IPS-20b (cell line): Measurements from ENCODE around the gene ZNF239.
"Not testable (repeated sequence)": the region's sequence is repeated elsewhere in the genome, so short reads cannot be mapped to it uniquely, and the experiment has no call there.

Source experiments
- H3K27ac ChIP-seq: one replicate; pipeline ENCODE4 v1.5.1; 2013; ENCODE audit warnings: low read length
- H3K27me3 ChIP-seq: 2 replicates; pipeline ENCODE4 v1.6.1; 2013; ENCODE audit warnings: mild to moderate bottlenecking, low read length, inconsistent platforms; ENCODE audit not compliant: insufficient read depth
- H3K36me3 ChIP-seq: 2 replicates; pipeline ENCODE4 v1.6.1; 2013; ENCODE audit warnings: low read depth, mild to moderate bottlenecking, inconsistent platforms, low read length, moderate library complexity; ENCODE audit not compliant: insufficient read depth
- H3K4me1 ChIP-seq: 2 replicates; pipeline ENCODE4 v1.6.1; 2013; ENCODE audit warnings: mild to moderate bottlenecking, control low read depth, inconsistent platforms, low read length, moderate library complexity; ENCODE audit not compliant: insufficient read depth
- H3K4me3 ChIP-seq: 2 replicates; pipeline ENCODE4 v1.5.1; 2013; ENCODE audit warnings: mild to moderate bottlenecking, low read length, inconsistent platforms
- H3K9ac ChIP-seq: 2 replicates; pipeline ENCODE4 v1.6.1; 2013; ENCODE audit warnings: low read depth, mild to moderate bottlenecking, inconsistent platforms, low read length, moderate library complexity
- H3K9me3 ChIP-seq: 2 replicates; pipeline ENCODE4 v1.6.1; 2013; ENCODE audit warnings: mild to moderate bottlenecking, low read depth, low read length, inconsistent platforms; ENCODE audit not compliant: insufficient read depth

The ZNF239 gene

GRCh38 chr10:43576062-43576461 is 1.6 kb upstream of the ZNF239 start:
- Histone ChIP-seq H3K9ac (no peak overlapping the region), H3K27ac (no peak overlapping the region), H3K9me3 (peaks cover 8% of the 10 kb centered on the region)

DNA sequence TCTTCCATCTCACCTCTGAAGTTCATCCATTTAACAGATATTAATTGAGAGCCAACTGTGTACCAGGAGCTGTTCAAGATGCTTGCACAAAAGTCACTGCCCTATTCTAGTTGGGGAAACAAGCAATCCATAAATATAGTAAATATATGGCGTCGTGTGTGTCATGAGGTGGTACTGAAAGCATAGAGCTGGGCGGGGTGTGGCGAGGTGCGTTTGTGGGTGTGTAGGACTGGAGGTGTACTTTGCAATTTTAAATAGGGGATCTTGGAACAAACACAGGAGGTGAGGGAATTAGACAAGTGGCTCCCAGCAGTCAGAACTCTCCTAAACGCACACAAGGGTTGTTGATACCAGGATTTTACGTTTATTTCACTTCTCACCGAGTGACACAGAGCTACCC is 490 bp upstream of the ZNF239 start:
- H3K9me3 ChIP-seq: peaks cover 8% of the 10 kb centered on the region
- no peak overlapping the region for H3K27ac ChIP-seq
- peaks cover 4% of the 10 kb centered on the region; the same call in 1 of the 2 replicates for H3K4me1 ChIP-seq
- no peak overlapping the region for H3K9ac ChIP-seq
- H3K4me3 ChIP-seq: peak overlapping the region; percentile 79; the same call in 1 of the 2 replicates
- peaks cover 31% of the 10 kb centered on the region for H3K27me3 ChIP-seq
- peaks cover 12% of the 10 kb centered on the region for H3K36me3 ChIP-seq

More at GRCh38 chr10:43576062-43576461, 1.6 kb upstream of the ZNF239 start:
- peaks cover under 1% of the 10 kb centered on the region; the same call in 1 of the 2 replicates for H3K36me3 ChIP-seq
- H3K4me1 ChIP-seq: peaks cover 4% of the 10 kb centered on the region; the same call in 1 of the 2 replicates
- H3K4me3 ChIP-seq: no peak overlapping the region
- H3K27me3 ChIP-seq: peaks cover 31% of the 10 kb centered on the region

GRCh38 chr10:43573250-43574000 is 991 bp downstream of the ZNF239 start:
- Histone ChIP-seq H3K9me3 (peaks cover 8% of the 10 kb centered on the region), H3K27me3 (peaks cover 31% of the 10 kb centered on the region), H3K9ac (peak overlapping the region; percentile 76; the same call in 1 of the 2 replicates), H3K36me3 (peaks cover 26% of the 10 kb centered on the region), H3K4me1 (peaks cover 4% of the 10 kb centered on the region; the same call in 1 of the 2 replicates), H3K27ac (no peak overlapping the region), H3K4me3 (peak overlapping the region; percentile 79)

- H3K27me3 ChIP-seq: peaks cover 30% of the 10 kb centered on the region
- H3K9me3 ChIP-seq: peaks cover 7% of the 10 kb centered on the region
- H3K4me3 ChIP-seq: no peak overlapping the region
- no peak overlapping the region for H3K27ac ChIP-seq
- H3K36me3 ChIP-seq: peaks cover 44% of the 10 kb centered on the region
- H3K4me1 ChIP-seq: peaks cover 4% of the 10 kb centered on the region; the same call in 1 of the 2 replicates
- H3K9ac ChIP-seq: no peak overlapping the region
Observed at GRCh38 chr10:43570971-43571370, 3.4 kb downstream of the ZNF239 start.

DNA sequence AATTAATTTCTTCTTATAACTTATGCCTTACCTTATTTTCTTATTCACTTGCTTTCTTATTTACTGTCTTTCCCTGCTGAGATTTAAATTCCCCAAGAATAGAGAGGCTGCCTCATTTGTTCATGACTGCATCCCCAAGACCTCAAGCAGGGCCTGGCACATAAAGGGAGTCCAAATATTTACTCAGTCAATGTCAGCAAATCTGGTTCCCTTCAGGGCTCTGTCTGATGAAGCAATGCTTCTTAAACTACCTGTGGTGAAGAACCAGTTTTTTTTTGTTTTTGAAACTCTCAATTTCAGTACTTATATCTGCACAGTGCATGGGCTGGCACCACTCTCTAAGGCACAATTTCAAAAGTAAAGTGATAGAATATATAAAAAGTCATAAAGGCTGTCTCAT is 4.7 kb downstream of the ZNF239 start:
- H3K36me3 ChIP-seq: peaks cover 47% of the 10 kb centered on the region
- peaks cover 4% of the 10 kb centered on the region; the same call in 1 of the 2 replicates for H3K4me1 ChIP-seq
- no peak overlapping the region for H3K27ac ChIP-seq
- H3K9ac ChIP-seq: no peak overlapping the region
- peaks cover under 1% of the 10 kb centered on the region for H3K9me3 ChIP-seq
- H3K4me3 ChIP-seq: no peak overlapping the region
- H3K27me3 ChIP-seq: peaks cover 17% of the 10 kb centered on the region

- Histone ChIP-seq H3K27ac (no peak overlapping the region), H3K9ac (no peak overlapping the region), H3K9me3 (peaks cover 82% of the 10 kb centered on the region), H3K27me3 (no peaks in the 10 kb centered on the region), H3K4me3 (no peak overlapping the region; the same call in 1 of the 2 replicates), H3K36me3 (peaks cover 51% of the 10 kb centered on the region), H3K4me1 (no peaks in the 10 kb centered on the region)
Observed at GRCh38 chr10:43557214-43557613, 17.2 kb downstream of the ZNF239 start.

- not testable (repeated sequence) for H3K4me1 ChIP-seq, H3K36me3 ChIP-seq, H3K27ac ChIP-seq, H3K9ac ChIP-seq, H3K4me3 ChIP-seq, H3K27me3 ChIP-seq
- peaks cover 47% of the 10 kb centered on the region for H3K9me3 ChIP-seq
Observed at GRCh38 chr10:43543746-43544145, 30.7 kb downstream of the ZNF239 start.

DNA sequence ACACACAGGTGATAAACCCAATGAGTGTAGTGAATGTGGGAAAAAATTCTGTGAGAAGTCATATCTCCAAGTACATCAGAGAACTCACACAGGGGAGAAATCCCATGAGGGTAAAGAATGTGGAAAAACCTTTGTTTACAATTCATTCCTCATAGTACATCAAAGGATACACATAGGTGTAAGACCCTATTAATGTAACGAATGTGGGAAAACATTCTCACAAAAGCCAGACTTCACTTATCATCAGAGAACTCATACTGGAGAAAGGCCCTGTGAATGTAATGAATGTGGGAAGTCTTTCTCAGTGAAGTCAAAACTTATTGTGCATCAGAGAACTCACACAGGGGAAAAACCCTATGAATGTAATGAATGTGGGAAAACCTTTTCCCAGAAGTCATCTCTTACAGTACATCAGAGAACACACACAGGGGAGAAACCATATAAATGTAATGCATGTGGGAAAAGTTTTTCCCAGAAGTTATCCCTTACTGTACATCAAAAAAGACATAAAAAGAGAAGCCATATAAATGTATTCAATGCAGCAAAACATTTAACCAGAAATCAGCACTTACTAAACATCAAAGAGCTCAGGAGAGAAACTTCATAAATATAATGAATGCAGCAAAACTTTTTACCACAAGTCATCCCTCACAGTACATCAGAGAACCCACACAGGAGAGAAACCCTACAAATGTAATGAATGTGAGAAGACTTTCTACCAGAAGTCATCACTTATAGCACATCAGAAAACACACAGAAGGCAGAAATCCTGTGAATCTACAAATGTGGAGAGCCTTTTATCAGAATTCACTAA is 49.8 kb downstream of the ZNF239 start:
- Histone ChIP-seq H3K27ac (no peak overlapping the region), H3K9ac (no peak overlapping the region), H3K4me3 (no peak overlapping the region), H3K9me3 (peaks cover 67% of the 10 kb centered on the region), H3K4me1 (no peaks in the 10 kb centered on the region), H3K27me3 (no peaks in the 10 kb centered on the region), H3K36me3 (no peaks in the 10 kb centered on the region)
